GM18519 (cell line): ENCODE results near the gene PUS10.
A peak's percentile ranks its signal among the peaks of the same experiment; 100 is the strongest.
"Not testable (repeated sequence)": the region's sequence is repeated elsewhere in the genome, so short reads cannot be mapped to it uniquely, and the experiment has no call there.

Source experiments
- ATAC-seq: cut with Tn5 transposase; IDR thresholded peaks from one replicate; pipeline ENCODE4 v1.9.1; 2021; ENCODE audit warnings: mild to moderate bottlenecking, moderate library complexity; ENCODE audit not compliant: unreplicated experiment, low FRiP score

PUS10 gene, protein sequence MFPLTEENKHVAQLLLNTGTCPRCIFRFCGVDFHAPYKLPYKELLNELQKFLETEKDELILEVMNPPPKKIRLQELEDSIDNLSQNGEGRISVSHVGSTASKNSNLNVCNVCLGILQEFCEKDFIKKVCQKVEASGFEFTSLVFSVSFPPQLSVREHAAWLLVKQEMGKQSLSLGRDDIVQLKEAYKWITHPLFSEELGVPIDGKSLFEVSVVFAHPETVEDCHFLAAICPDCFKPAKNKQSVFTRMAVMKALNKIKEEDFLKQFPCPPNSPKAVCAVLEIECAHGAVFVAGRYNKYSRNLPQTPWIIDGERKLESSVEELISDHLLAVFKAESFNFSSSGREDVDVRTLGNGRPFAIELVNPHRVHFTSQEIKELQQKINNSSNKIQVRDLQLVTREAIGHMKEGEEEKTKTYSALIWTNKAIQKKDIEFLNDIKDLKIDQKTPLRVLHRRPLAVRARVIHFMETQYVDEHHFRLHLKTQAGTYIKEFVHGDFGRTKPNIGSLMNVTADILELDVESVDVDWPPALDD

GRCh38 chr2:61017556-61018317 lies at the start of gene PUS10, which contains the start of gene PEX13:
PUS10 (minus strand) TSS chr2:61018255; CDS start chr2:61011890, 6,365 bp downstream.
PEX13 (plus strand) TSS chr2:61017720; CDS start chr2:61017760, 40 bp downstream.
- ATAC-seq: peak; percentile 42

DNA sequence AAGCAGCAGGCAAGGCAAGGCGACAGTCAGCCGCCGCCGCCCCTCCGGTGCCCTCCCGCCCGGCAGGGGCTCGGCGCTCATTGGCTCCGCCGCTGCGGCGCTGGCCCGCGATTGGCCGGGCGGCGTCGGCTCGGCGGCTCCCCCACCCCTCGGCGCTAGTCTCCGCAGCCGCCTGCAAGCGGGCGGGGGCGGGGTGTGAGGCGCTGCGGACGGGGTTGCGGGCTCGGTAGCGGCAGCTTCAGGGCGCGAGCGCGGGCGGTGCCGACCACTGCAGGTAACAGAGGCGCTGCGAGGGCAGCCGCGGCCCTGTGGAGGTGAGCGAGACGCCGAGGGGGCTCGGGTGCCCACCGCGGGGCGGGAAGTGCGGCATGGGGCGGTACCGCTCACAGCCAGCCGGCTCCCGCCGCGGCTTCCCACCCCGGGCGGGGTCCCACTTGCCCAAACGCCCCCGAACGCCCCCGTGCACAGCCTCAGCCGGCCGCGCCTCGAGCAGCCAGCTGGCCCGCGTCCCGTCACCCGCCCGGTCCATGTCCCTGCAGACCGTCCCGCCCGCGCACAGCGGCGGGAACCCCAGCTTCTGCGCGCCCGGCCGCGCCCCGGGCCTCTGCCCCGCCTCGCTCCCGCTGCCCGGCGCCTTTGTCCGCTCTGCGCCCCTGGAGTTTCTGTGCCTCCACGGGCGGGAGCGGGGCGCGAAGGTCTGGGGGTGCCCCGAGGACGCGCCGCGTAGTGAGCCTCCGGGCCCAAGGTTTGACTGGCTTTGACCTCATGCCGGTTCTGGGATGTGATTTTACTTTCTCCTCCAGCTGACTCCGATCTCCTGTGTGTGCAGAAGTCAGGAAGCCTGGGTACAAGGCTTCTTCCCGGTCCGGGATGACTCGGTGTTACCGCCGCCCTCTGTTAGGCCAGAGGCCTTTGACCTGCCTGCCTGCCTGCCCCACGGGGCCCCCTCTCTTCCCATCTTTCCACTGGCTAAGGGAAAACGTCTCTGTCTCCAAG lies 48.0 kb upstream of the PUS10 start, which contains the start of gene SANBR:
Gene SANBR, plus strand, starts transcription at position 158 of the 996 bp plus-strand sequence. CDS start 4,480 bp downstream, outside the sequence.
- ATAC-seq: peak; percentile 90

DNA sequence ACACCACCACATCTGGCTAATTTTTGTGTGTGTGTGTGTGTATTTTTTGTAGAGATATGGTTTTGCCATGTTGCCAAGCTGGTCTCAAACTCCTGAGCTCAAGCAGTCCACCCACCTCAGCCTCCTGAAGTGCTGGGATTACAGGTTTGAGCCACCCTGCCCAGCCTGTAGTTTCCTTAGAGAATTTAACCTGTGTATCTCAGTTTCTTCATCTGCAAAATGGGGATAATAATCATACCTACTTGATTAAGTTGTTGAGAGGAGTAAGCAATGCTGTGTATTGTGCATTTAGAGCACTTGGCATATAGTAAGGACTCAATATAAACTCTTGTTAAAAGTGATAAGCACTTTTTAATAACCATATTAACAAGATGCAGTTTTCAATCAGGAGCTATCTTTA lies 41.3 kb upstream of the PUS10 start:
- no peak for ATAC-seq

- no peak for ATAC-seq
Observed at GRCh38 chr2:61057562-61057961, 39.5 kb upstream of the PUS10 start.

GRCh38 chr2:61055557-61055956 lies 37.5 kb upstream of the PUS10 start:
- ATAC-seq: no peak

DNA sequence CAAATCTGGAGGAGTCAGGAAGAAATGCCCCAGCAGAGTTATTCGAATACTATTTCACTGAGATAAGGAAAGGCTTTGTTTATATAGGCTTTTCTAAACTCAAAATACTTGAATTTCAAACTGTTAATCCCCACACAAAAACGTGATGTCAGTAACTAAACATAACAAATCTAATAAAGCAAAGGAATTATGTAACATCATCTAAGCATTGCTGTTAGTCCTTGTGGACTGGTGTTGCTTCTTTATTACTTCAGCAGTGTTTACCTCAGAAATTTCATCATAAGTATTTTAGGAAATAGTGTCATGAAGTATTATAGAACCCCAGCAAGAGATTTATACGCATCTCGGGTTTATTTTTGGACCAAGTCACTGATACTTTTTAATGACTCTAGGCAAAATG lies 27.9 kb upstream of the PUS10 start:
- no peak for ATAC-seq

- no peak for ATAC-seq
Observed at GRCh38 chr2:61045226-61045625, 27.2 kb upstream of the PUS10 start.

DNA sequence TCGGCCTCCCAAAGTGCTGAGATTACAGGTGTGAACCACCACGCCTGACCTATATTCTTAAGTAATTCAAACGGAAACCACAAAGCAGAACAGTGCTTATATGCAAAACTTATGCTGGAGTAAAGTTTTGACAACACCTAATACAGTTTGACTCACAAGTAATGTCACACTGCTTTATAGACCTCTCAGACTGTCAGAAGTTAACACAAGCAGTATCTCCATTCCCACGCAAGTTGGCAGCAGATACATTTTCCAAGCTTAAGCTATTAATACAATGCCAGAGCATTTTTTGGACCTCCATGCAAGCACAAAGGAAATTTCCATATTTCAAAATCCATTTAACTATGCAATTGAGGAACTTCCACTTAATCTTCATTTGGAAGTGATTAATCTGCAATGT lies 26.6 kb upstream of the PUS10 start:
- ATAC-seq: no peak

DNA sequence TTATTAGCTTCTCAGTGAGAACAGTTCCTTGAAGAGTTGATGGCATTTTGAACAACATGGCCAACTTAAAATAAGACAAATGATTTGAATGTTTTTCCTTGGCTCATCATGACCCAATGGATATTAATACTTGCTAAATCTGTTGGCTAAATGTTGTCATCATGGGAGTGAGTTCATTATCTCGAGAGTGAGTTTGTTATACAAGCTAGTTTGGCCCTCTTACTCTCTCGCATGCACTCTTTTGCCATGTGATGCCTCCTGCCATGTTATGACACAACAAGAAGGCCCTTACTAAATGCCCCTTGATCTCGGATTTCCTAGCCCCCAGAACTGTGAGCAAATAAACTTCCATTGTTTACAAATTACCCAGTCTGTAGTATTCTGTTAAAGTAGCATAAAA lies 24.8 kb upstream of the PUS10 start:
- ATAC-seq: no peak

DNA sequence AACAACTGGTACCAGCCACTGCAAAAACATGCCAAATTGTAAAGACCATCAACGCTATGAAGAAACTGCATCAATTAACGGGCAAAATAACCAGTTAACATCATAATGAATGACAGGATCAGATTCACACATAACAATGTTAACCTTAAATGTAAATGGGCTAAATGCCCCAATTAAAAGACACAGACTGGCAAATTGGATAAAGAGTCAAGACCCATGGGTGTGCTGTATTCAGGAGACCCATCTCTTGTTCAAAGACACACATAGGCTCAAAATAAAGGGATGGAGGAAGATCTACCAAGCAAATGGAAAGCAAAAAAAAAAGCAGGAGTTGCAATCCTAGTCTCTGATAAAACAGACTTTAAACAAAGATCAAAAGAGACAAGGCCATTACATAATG lies 18.6 kb upstream of the PUS10 start:
- ATAC-seq: not testable (repeated sequence)

DNA sequence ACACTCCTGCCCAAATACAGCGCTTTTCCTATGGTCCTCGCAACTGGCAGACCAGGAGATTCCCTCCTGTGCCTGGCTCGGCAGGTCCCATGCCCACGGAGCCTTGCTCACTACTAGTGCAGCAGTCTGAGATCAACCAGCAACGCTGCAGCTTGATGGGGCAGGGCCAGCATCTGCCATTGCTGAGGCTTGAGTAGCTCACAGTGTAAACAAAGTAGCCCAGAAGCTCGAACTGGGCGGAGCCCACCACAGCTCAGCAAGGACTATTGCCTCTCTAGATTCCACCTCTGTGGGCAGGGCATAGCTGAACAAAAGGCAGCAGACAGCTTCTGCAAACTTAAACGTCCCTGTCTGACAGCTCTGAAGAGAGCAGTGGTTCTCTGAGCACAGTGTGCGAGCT lies 16.5 kb upstream of the PUS10 start:
- not testable (repeated sequence) for ATAC-seq

DNA sequence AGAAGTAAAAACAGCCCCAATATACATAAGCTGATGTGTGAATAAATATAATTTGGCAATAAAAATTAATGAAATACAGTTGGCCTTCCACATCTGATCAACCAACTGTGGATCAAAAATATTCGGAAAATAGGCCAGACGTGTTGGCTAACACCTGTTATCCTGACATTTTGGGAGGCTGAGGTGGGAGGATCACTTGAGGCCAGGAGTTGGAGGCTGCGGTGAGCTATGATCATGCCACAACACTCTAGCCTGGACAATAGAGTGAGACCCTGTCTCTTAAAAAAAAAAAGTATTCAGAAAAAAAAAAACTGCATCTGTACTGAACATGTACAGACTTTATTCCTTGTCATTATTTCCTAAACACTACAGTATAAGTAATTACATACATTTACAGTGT lies 11.5 kb upstream of the PUS10 start:
- ATAC-seq: no peak

DNA sequence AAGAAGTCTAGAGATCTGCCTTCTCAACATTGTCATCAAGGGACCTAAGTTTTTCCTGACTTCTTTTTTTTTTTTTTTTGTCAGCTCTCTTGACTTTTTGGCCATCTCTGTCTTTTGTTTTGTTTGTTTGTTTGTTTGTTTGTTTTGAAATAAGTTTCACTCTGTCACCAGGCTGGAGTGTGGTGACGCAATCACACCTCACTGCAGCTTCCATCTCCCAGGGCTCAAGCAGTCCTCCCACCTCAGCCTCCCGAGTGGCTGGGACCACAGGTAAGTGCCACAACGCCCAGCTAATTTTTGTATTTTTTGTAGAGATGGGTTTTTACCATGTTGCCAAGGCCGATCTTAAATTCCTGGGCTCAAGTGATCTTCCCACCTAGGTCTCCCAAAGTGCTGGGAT lies 5.6 kb upstream of the PUS10 start:
- ATAC-seq: no peak

DNA sequence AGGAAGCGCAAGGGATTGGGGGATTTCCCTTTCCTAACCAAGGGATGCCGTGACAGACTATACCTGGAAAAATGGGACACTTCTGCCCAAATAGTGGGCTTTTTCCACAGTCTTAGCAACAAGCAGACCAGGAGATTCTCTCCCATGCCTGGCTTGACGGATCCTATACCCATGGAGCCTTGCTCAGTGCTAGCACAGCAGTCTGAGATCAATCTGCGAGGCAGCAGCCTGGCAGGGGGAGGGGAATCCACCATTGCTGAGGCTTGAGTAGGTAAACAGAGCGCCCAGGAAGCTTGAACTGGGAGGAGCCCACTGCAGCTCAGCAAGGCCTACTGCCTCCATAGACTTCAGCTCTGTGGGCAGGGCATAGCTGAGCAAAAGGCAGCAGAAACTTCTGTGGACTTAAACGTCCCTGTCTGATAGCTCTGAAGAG lies 3.2 kb upstream of the PUS10 start:
- ATAC-seq: no peak

DNA sequence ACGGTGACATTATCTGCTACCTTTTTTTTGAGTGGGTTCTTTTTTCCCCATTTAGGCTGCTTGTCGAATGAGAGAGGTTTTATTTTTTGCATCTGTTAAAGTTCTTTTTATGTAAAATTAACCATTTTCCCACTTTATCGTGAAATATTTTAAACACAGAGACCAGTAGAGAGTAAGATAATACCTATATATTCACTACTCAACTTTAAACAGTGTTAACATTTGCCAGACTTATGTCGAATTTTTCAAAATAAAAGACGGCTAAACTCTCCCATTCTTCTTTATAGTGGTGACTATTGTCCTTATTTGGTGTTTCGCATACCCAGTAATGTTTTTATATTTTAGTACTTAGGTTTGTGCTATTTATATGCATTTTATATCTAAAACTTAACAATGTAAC lies 743 bp upstream of the PUS10 start:
- ATAC-seq: no peak

GRCh38 chr2:61018318-61018755 lies 282 bp upstream of the PUS10 start:
- ATAC-seq: no peak

DNA sequence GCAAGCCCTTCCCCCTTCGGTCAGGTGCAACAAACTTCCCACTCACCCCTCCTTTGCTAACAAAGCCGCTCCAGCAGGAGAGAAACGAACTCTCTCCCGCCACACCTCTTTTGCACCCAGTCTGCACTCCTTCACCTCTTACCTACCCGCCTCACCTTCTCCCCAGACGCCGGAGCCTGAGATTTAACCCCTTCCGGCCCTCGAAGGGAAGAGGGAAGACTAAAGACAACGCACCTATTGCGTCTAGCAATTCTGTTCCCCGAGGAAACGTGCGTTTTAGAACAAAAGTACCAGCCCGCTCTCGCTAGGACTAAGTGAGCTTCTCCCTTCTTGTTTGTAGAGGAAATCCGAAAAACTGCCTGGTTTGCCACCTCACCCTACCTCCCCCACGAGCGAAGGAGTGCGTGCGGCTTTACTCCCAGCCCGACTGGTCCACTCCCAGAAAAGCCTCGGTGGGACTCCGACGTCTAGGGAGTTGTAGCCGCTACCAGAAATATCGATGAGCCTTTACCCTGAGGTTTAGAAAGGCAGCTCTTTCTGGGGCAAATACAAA lies 976 bp downstream of the PUS10 start:
- ATAC-seq: peak; percentile 48

DNA sequence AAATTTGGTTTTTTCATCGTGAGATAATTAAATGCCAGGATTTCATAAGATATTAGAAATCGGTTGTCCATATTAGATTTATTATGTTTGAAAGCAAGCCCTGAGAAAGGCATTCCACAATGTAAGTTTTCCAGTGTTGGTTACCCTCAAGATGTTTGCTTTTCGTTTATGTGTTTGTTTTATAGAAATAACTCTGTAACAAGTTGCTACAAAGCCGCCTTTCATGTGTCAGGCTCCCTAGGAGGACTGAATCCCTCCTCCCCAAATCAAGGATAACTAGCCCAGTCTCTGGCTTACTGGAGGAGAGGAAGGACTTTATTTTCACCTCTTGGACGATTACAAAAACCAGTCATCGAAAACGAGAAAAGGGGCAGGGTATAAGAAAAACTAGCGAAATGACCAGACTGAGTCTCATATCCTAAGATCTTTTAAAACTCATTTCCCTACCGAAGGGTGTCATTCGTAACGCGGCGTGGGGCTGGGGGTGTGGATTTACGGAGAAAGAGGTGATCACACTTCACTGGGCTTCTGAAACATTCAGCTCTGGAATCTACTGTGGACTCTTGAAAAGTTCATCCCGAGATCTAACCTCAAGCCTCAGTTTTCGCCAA lies 1.6 kb downstream of the PUS10 start:
- ATAC-seq: peak; percentile 15

- ATAC-seq: no peak
Observed at GRCh38 chr2:61015976-61016375, 2.1 kb downstream of the PUS10 start.
